Measurements from ENCODE around the gene GPATCH3. TPM values are rescaled to one million over a fixed set of nuclear protein-coding genes. Genes with fewer than 3 reads are reported as not detected.
A peak's percentile ranks its signal among the peaks of the same experiment; 100 is the strongest.

GPATCH3 gene
- total and polyA plus RNA-seq, 3 experiments from 2014 or later: 15.2 to 21.3 (median 20.0) TPM

GRCh38 chr1:26941311-26941710 is 41.0 kb upstream of the GPATCH3 start:
- CTCF ChIA-PET: no interaction called here
- Histone ChIP-seq H3K36me3 (ENCODE audit: insufficient read depth, low read length) (peaks cover 27% of the 10 kb centered on the region), H3K27me3 (ENCODE audit: insufficient read depth, low read length, poor library complexity, severe bottlenecking) (no peaks in the 10 kb centered on the region), H3K4me3 (ENCODE audit: low read length) (no peak overlapping the region), H3K4me1 (ENCODE audit: insufficient read depth, low read length) (no peaks in the 10 kb centered on the region), H3K9me3 (ENCODE audit: low read length) (no peaks in the 10 kb centered on the region), H3K27ac (ENCODE audit: low read depth, low read length) (no peak overlapping the region)
- no peaks in the 10 kb centered on the region for H3K27me3 Mint-ChIP-seq
- POLR2A ChIA-PET: no interaction called here
- no peak for DNase-seq
- no peak overlapping the region for H3K4me3 Mint-ChIP-seq
- no peaks in the 10 kb centered on the region for H3K4me1 Mint-ChIP-seq
- H3K36me3 Mint-ChIP-seq: peaks cover 9 to 70% (median 10%) of the 10 kb centered on the region in 3 donors
- H3K9me3 Mint-ChIP-seq: no peaks in the 10 kb centered on the region
- peak overlapping the region in 2 of 8 donors; percentile 29 to 66 for H3K27ac Mint-ChIP-seq

GRCh38 chr1:26938659-26939025 is 38.4 kb upstream of the GPATCH3 start:
- peaks cover 30% of the 10 kb centered on the region for H3K36me3 ChIP-seq (ENCODE audit: insufficient read depth, low read length)
- no peak overlapping the region for H3K4me3 ChIP-seq (ENCODE audit: low read length)
- Mint-ChIP-seq H3K27ac (peak overlapping the region in 2 of 8 donors; percentile 23 to 70), H3K4me1 (peaks cover 0 to 4% (median 0%) of the 10 kb centered on the region in 3 donors), H3K9me3 (no peaks in the 10 kb centered on the region), H3K27me3 (no peaks in the 10 kb centered on the region), H3K36me3 (peaks cover 0 to 62% (median 5%) of the 10 kb centered on the region in 3 donors), H3K4me3 (no peak overlapping the region)
- CTCF ChIA-PET: no interaction called here
- no peaks in the 10 kb centered on the region for H3K27me3 ChIP-seq (ENCODE audit: insufficient read depth, low read length, poor library complexity, severe bottlenecking)
- no peak for DNase-seq
- POLR2A ChIA-PET: no interaction called here
- no peaks in the 10 kb centered on the region for H3K4me1 ChIP-seq (ENCODE audit: insufficient read depth, low read length)
- H3K27ac ChIP-seq (ENCODE audit: low read depth, low read length): no peak overlapping the region
- no peaks in the 10 kb centered on the region for H3K9me3 ChIP-seq (ENCODE audit: low read length)

GRCh38 chr1:26938004-26938658 is 37.9 kb upstream of the GPATCH3 start:
- POLR2A ChIA-PET: no interaction called here

GRCh38 chr1:26936823-26937222 is 36.6 kb upstream of the GPATCH3 start:
- POLR2A ChIA-PET: no interaction called here
- H3K9me3 ChIP-seq (ENCODE audit: low read length): no peaks in the 10 kb centered on the region
- H3K9me3 Mint-ChIP-seq: no peaks in the 10 kb centered on the region
- H3K27ac Mint-ChIP-seq: no peak overlapping the region
- no peaks in the 10 kb centered on the region for H3K27me3 ChIP-seq (ENCODE audit: insufficient read depth, low read length, poor library complexity, severe bottlenecking)
- no peaks in the 10 kb centered on the region for H3K4me1 ChIP-seq (ENCODE audit: insufficient read depth, low read length)
- H3K27me3 Mint-ChIP-seq: no peaks in the 10 kb centered on the region
- H3K4me3 ChIP-seq (ENCODE audit: low read length): no peak overlapping the region
- H3K36me3 Mint-ChIP-seq: peaks cover 0 to 60% (median 6%) of the 10 kb centered on the region in 3 donors
- no peak for DNase-seq
- peaks cover 15% of the 10 kb centered on the region for H3K36me3 ChIP-seq (ENCODE audit: insufficient read depth, low read length)
- no peak overlapping the region for H3K4me3 Mint-ChIP-seq
- CTCF ChIA-PET: no interaction called here
- no peak overlapping the region for H3K27ac ChIP-seq (ENCODE audit: low read depth, low read length)
- peaks cover 4 to 8% (median 5%) of the 10 kb centered on the region in 3 donors for H3K4me1 Mint-ChIP-seq

More at GRCh38 chr1:26938004-26938658, 37.9 kb upstream of the GPATCH3 start:
- Histone ChIP-seq H3K27me3 (ENCODE audit: insufficient read depth, low read length, poor library complexity, severe bottlenecking) (no peaks in the 10 kb centered on the region), H3K9me3 (ENCODE audit: low read length) (no peaks in the 10 kb centered on the region), H3K4me3 (ENCODE audit: low read length) (no peak overlapping the region), H3K36me3 (ENCODE audit: insufficient read depth, low read length) (peaks cover 25% of the 10 kb centered on the region), H3K27ac (ENCODE audit: low read depth, low read length) (no peak overlapping the region), H3K4me1 (ENCODE audit: insufficient read depth, low read length) (no peaks in the 10 kb centered on the region)
- CTCF ChIA-PET: no interaction called here
- Mint-ChIP-seq H3K4me1 (peaks cover 0 to 4% (median under 1%) of the 10 kb centered on the region in 3 donors), H3K9me3 (no peaks in the 10 kb centered on the region), H3K27ac (peak overlapping the region in 2 of 8 donors; percentile 65 to 67), H3K27me3 (no peaks in the 10 kb centered on the region), H3K36me3 (peaks cover 0 to 60% (median 6%) of the 10 kb centered on the region in 3 donors), H3K4me3 (no peak overlapping the region)
- DNase-seq: no peak

- H3K9me3 ChIP-seq (ENCODE audit: low read length): no peaks in the 10 kb centered on the region
- CTCF ChIA-PET: no interaction called here
- Mint-ChIP-seq H3K4me1 (peaks cover 7 to 10% (median 10%) of the 10 kb centered on the region in 3 donors), H3K27me3 (no peaks in the 10 kb centered on the region), H3K36me3 (peaks cover 0 to 59% (median 10%) of the 10 kb centered on the region in 3 donors), H3K27ac (peak overlapping the region in 2 of 8 donors; percentile 65 to 72), H3K4me3 (no peak overlapping the region), H3K9me3 (no peaks in the 10 kb centered on the region)
- no peak overlapping the region for H3K4me3 ChIP-seq (ENCODE audit: low read length)
- no peak overlapping the region for H3K27ac ChIP-seq (ENCODE audit: low read depth, low read length)
- POLR2A ChIA-PET: no interaction called here
- H3K27me3 ChIP-seq (ENCODE audit: insufficient read depth, low read length, poor library complexity, severe bottlenecking): no peaks in the 10 kb centered on the region
- DNase-seq: no peak
- peaks cover 14% of the 10 kb centered on the region for H3K36me3 ChIP-seq (ENCODE audit: insufficient read depth, low read length)
- no peaks in the 10 kb centered on the region for H3K4me1 ChIP-seq (ENCODE audit: insufficient read depth, low read length)
These were observed 32.3 kb upstream of the GPATCH3 start for GRCh38 chr1:26932531-26932930.

- POLR2A ChIA-PET: no interaction called here
- H3K4me1 Mint-ChIP-seq: peaks cover 33 to 53% (median 49%) of the 10 kb centered on the region in 3 donors
These were observed 23.4 kb upstream of the GPATCH3 start for GRCh38 chr1:26923711-26924110.

GRCh38 chr1:26922901-26923300 is 22.6 kb upstream of the GPATCH3 start:
- peak overlapping the region; percentile 74 to 98 (median 94) for H3K27ac Mint-ChIP-seq
- peaks cover 31 to 52% (median 45%) of the 10 kb centered on the region in 3 donors for H3K4me1 Mint-ChIP-seq
- POLR2A ChIA-PET: no interaction called here
- H3K36me3 Mint-ChIP-seq: peaks cover 4 to 45% (median 4%) of the 10 kb centered on the region in 3 donors
- Histone ChIP-seq H3K27me3 (ENCODE audit: insufficient read depth, low read length, poor library complexity, severe bottlenecking) (no peaks in the 10 kb centered on the region), H3K9me3 (ENCODE audit: low read length) (no peaks in the 10 kb centered on the region), H3K4me1 (ENCODE audit: insufficient read depth, low read length) (peaks cover 22% of the 10 kb centered on the region), H3K27ac (ENCODE audit: low read depth, low read length) (no peak overlapping the region), H3K4me3 (ENCODE audit: low read length) (peak overlapping the region; percentile 77), H3K36me3 (ENCODE audit: insufficient read depth, low read length) (peaks cover 16% of the 10 kb centered on the region)
- H3K27me3 Mint-ChIP-seq: peaks cover 0 to 1% of the 10 kb centered on the region in 2 donors
- peak overlapping the region; percentile 87 to 97 (median 93) for H3K4me3 Mint-ChIP-seq
- DNase-seq: no peak
- CTCF ChIA-PET: no interaction called here
- H3K9me3 Mint-ChIP-seq: no peaks in the 10 kb centered on the region

More at GRCh38 chr1:26923711-26924110, 23.4 kb upstream of the GPATCH3 start:
- H3K27ac Mint-ChIP-seq: peak overlapping the region in 3 of 8 donors; percentile 43 to 95 (median 87)
- Histone ChIP-seq H3K4me3 (ENCODE audit: low read length) (no peak overlapping the region), H3K9me3 (ENCODE audit: low read length) (no peaks in the 10 kb centered on the region), H3K4me1 (ENCODE audit: insufficient read depth, low read length) (peaks cover 22% of the 10 kb centered on the region), H3K27ac (ENCODE audit: low read depth, low read length) (no peak overlapping the region), H3K36me3 (ENCODE audit: insufficient read depth, low read length) (peaks cover 21% of the 10 kb centered on the region), H3K27me3 (ENCODE audit: insufficient read depth, low read length, poor library complexity, severe bottlenecking) (no peaks in the 10 kb centered on the region)
- no peaks in the 10 kb centered on the region for H3K9me3 Mint-ChIP-seq
- H3K27me3 Mint-ChIP-seq: peaks cover 0 to 1% of the 10 kb centered on the region in 2 donors
- DNase-seq: no peak
- H3K4me3 Mint-ChIP-seq: peak overlapping the region in 5 of 7 donors; percentile 41 to 94 (median 93)
- CTCF ChIA-PET: interaction anchor here (1.1 kb wide), 1 partner anchor 16 kb away, joined by 3 read pairs; no protein-coding TSS in a partner anchor
- peaks cover 4 to 53% (median 6%) of the 10 kb centered on the region in 3 donors for H3K36me3 Mint-ChIP-seq

- Mint-ChIP-seq H3K4me1 (peaks cover 29 to 50% (median 45%) of the 10 kb centered on the region in 3 donors), H3K27me3 (peaks cover 0 to 1% of the 10 kb centered on the region in 2 donors), H3K4me3 (peak overlapping the region; percentile 87 to 97 (median 93)), H3K36me3 (peaks cover 4 to 40% (median 4%) of the 10 kb centered on the region in 3 donors), H3K27ac (peak overlapping the region; percentile 87 to 98 (median 95)), H3K9me3 (no peaks in the 10 kb centered on the region)
- Histone ChIP-seq H3K9me3 (ENCODE audit: low read length) (no peaks in the 10 kb centered on the region), H3K4me3 (ENCODE audit: low read length) (peak overlapping the region; percentile 77), H3K27ac (ENCODE audit: low read depth, low read length) (peak overlapping the region; percentile 84), H3K36me3 (ENCODE audit: insufficient read depth, low read length) (peaks cover 16% of the 10 kb centered on the region), H3K27me3 (ENCODE audit: insufficient read depth, low read length, poor library complexity, severe bottlenecking) (no peaks in the 10 kb centered on the region), H3K4me1 (ENCODE audit: insufficient read depth, low read length) (peaks cover 22% of the 10 kb centered on the region)
- POLR2A ChIA-PET: interaction anchor here (1.9 kb wide), 1 partner anchor 89 kb away, joined by 6 read pairs; no protein-coding TSS in a partner anchor
- CTCF ChIA-PET: no interaction called here
- DNase-seq: no peak
These were observed 22.1 kb upstream of the GPATCH3 start for GRCh38 chr1:26922431-26922729.
